ENCODE measurements around the gene PLCB2.

DNA sequence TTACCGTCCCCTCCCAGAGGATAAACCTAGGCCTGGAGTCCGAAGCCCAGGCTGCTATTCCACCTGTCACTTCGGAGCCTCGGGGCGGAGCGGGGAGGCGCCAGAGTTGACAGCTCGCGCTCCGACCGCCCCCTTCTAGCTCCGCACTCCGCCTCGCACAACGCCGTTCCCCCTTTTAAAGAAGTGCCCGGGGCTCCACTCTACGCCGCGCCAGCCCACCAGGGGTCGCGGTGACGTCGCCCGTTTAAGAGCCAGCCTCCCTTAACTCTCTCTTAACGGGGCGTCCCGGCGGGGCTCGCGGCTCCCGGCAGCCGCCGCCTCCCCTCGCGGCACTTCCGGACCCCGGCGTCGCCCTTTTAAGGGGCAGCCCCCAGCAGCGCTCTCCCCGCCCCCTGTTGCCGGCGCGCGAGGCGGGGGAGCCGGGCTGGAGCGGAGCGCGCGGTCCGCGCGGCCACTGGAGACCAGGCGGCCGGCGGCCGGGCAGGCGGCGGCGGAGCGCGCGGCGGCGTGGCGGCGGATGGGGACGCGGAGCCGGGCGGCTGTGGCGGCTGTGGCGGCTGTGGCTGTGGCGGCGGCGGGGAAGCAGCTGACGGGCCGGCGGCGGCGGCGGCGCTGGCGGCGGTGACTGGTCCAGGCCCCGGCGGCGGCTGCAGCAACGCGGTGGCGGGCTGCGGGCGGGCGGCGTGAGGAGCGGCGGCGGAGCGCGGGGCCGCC is 15.7 kb upstream of the PLCB2 start, which contains the start of gene INAFM2:
- TF ChIP-seq HOXA7 (CRISPR knock-in tag; IDR thresholded peaks at IDR 0.05; ENCODE audit: borderline replicate concordance) (no peak), TCF7L2 (IDR thresholded peaks at IDR 0.05; ENCODE audit: borderline replicate concordance, low read depth, low read length) (no peak), ZNF596 (tag by site-specific recombination; IDR thresholded peaks at IDR 0.05) (peak; percentile 85), ZNF654 (tag by site-specific recombination; IDR thresholded peaks at IDR 0.05; ENCODE audit: low read depth) (no peak)
- TF ChIP-seq, protein P1, sequence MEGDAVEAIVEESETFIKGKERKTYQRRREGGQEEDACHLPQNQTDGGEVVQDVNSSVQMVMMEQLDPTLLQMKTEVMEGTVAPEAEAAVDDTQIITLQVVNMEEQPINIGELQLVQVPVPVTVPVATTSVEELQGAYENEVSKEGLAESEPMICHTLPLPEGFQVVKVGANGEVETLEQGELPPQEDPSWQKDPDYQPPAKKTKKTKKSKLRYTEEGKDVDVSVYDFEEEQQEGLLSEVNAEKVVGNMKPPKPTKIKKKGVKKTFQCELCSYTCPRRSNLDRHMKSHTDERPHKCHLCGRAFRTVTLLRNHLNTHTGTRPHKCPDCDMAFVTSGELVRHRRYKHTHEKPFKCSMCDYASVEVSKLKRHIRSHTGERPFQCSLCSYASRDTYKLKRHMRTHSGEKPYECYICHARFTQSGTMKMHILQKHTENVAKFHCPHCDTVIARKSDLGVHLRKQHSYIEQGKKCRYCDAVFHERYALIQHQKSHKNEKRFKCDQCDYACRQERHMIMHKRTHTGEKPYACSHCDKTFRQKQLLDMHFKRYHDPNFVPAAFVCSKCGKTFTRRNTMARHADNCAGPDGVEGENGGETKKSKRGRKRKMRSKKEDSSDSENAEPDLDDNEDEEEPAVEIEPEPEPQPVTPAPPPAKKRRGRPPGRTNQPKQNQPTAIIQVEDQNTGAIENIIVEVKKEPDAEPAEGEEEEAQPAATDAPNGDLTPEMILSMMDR (tag by site-specific recombination; IDR thresholded peaks at IDR 0.05) = peak; percentile 89
- TF ChIP-seq, protein P2, sequence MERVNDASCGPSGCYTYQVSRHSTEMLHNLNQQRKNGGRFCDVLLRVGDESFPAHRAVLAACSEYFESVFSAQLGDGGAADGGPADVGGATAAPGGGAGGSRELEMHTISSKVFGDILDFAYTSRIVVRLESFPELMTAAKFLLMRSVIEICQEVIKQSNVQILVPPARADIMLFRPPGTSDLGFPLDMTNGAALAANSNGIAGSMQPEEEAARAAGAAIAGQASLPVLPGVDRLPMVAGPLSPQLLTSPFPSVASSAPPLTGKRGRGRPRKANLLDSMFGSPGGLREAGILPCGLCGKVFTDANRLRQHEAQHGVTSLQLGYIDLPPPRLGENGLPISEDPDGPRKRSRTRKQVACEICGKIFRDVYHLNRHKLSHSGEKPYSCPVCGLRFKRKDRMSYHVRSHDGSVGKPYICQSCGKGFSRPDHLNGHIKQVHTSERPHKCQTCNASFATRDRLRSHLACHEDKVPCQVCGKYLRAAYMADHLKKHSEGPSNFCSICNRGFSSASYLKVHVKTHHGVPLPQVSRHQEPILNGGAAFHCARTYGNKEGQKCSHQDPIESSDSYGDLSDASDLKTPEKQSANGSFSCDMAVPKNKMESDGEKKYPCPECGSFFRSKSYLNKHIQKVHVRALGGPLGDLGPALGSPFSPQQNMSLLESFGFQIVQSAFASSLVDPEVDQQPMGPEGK (tag by site-specific recombination; IDR thresholded peaks at IDR 0.05) = peak; percentile 78
